HepG2 (cell line): Measurements from ENCODE around the gene SAPCD2. TPM values are rescaled to one million over a fixed set of nuclear protein-coding genes. Genes with fewer than 3 reads are reported as not detected.

Experiments
- ARNT ChIP-seq: fragments of 450-650 bp; IDR thresholded peaks from 2 replicates; pipeline ENCODE4 v1.6.1; 2017
- HNRNPL ChIP-seq: fragments of 200-400 bp; formaldehyde crosslinking; IDR thresholded peaks from 2 replicates; pipeline ENCODE4 v1.6.1; 2017; ENCODE audit warnings: mild to moderate bottlenecking, low read depth, low read length
- JUNB ChIP-seq: sonication (generic); formaldehyde crosslinking; IDR thresholded peaks from 2 replicates; pipeline ENCODE4 v1.8.0; 2022; ENCODE audit warnings: missing genetic modification reagents, mild to moderate bottlenecking, borderline replicate concordance
- NR2F1 ChIP-seq, 2 experiments: fragments of 450-650 bp in 1 of 2; formaldehyde crosslinking in 1 of 2; IDR thresholded peaks; 2 replicates each; pipeline versions ENCODE4 v1.5.0 to v1.6.1; 2016 to 2020; ENCODE audit warnings: mild to moderate bottlenecking in 1 of 2, missing compliant biosample characterization in 1 of 2, missing genetic modification reagents in 1 of 2, moderate library complexity in 1 of 2
- REL ChIP-seq: sonication (generic); formaldehyde crosslinking; conservative IDR thresholded peaks from 2 replicates; pipeline ENCODE4 v1.8.0; 2022; ENCODE audit warnings: mild to moderate bottlenecking, missing genetic modification reagents, moderate library complexity
- USF2 ChIP-seq, 2 experiments: sonication (generic) in 1 of 2; formaldehyde crosslinking in 1 of 2; IDR thresholded peaks; 2 replicates each; pipeline versions ENCODE4 v1.5.1 to v1.6.1; 2011 to 2020; ENCODE audit warnings: borderline replicate concordance in 1 of 2, low read depth in 1 of 2, low read length in 1 of 2, mild to moderate bottlenecking in 1 of 2, missing genetic modification reagents in 1 of 2, moderate library complexity in 1 of 2
- ZBTB43 ChIP-seq: sonication (generic); formaldehyde crosslinking; conservative IDR thresholded peaks from 2 replicates; pipeline ENCODE4 v1.4.0; 2020; ENCODE audit warnings: missing genetic modification reagents
- ZNF24 ChIP-seq: fragments of 450-650 bp; IDR thresholded peaks from 2 replicates; pipeline ENCODE4 v1.6.1; 2017; ENCODE audit warnings: antibody characterized with exemption, mild to moderate bottlenecking
- ZNF557 ChIP-seq: sonication (generic); formaldehyde crosslinking; IDR thresholded peaks from 2 replicates; pipeline ENCODE4 v1.4.0; 2020; ENCODE audit warnings: missing genetic modification reagents
- ZNF660 ChIP-seq: sonication (generic); formaldehyde crosslinking; IDR thresholded peaks from 2 replicates; pipeline ENCODE4 v1.5.1; 2020; ENCODE audit warnings: mild to moderate bottlenecking, low read depth, missing genetic modification reagents, borderline replicate concordance
- ZNF724P ChIP-seq: sonication (generic); formaldehyde crosslinking; IDR thresholded peaks from 2 replicates; pipeline ENCODE4 v1.8.0; 2022; ENCODE audit warnings: missing genetic modification reagents, borderline replicate concordance
- ZNF768 ChIP-seq: sonication (generic); formaldehyde crosslinking; IDR thresholded peaks from 2 replicates; pipeline ENCODE4 v1.4.0; 2020; ENCODE audit warnings: missing genetic modification reagents
- ZNF800 ChIP-seq: sonication (generic); formaldehyde crosslinking; IDR thresholded peaks from 2 replicates; pipeline ENCODE4 v1.4.0; 2020; ENCODE audit warnings: missing genetic modification reagents
- ZSCAN20 ChIP-seq: sonication (generic); formaldehyde crosslinking; IDR thresholded peaks from 2 replicates; pipeline ENCODE4 v1.4.0; 2020; ENCODE audit warnings: missing genetic modification reagents, mild to moderate bottlenecking, borderline replicate concordance
- polyA plus RNA-seq, 8 experiments: library from polyadenylated mRNA; depleted of rRNA in 3 of 8; stranded (reverse) in 7 of 8; unstranded in 1 of 8; fragments of >200 nt; fragmentation: Illumina TruSeq in 4 of 8; extraction: Trizol in 4 of 8; gene quantifications; 2 replicates each; pipeline versions ENCODE4 v1.2.1 to v1.2.3, GENCODE V29; 2011 to 2016; ENCODE audit warnings: low read depth in 4 of 8, missing spikeins in 1 of 8, mixed read lengths in 1 of 8; ENCODE audit not compliant: insufficient read depth in 1 of 8
- total RNA-seq, 5 experiments: library from RNA; depleted of rRNA; stranded (reverse); fragments of >200 nt; fragmentation: Illumina TruSeq; extraction: Trizol; gene quantifications; 2 replicates each; pipeline ENCODE4 v1.2.3, GENCODE V29; 2016; ENCODE audit warnings: low read depth in 1 of 5
- TF ChIP-seq, protein P1 (sequence below): sonication (generic); formaldehyde crosslinking; conservative IDR thresholded peaks from 2 replicates; pipeline ENCODE4 v1.5.0; 2020; ENCODE audit warnings: missing genetic modification reagents
- TF ChIP-seq, protein P2 (sequence below): sonication (generic); formaldehyde crosslinking; IDR thresholded peaks from 2 replicates; pipeline ENCODE4 v1.5.0; 2020; ENCODE audit warnings: mild to moderate bottlenecking, missing genetic modification reagents

Gene SAPCD2
- total and polyA plus RNA-seq, 2 of the 13 experiments (the other 11 are each of a cell fraction or from before 2014, with no cell fraction given): 21.9 to 42.8 TPM

- TF ChIP-seq, protein P1, sequence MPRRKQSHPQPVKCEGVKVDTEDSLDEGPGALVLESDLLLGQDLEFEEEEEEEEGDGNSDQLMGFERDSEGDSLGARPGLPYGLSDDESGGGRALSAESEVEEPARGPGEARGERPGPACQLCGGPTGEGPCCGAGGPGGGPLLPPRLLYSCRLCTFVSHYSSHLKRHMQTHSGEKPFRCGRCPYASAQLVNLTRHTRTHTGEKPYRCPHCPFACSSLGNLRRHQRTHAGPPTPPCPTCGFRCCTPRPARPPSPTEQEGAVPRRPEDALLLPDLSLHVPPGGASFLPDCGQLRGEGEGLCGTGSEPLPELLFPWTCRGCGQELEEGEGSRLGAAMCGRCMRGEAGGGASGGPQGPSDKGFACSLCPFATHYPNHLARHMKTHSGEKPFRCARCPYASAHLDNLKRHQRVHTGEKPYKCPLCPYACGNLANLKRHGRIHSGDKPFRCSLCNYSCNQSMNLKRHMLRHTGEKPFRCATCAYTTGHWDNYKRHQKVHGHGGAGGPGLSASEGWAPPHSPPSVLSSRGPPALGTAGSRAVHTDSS (CRISPR knock-in tag): no peak
- TF ChIP-seq ARNT (no peak), ZNF800 (CRISPR knock-in tag) (no peak), JUNB (CRISPR knock-in tag) (no peak), ZSCAN20 (CRISPR knock-in tag) (no peak), HNRNPL (peak; percentile 85; the same call in 1 of the 2 replicates), ZBTB43 (no peak), USF2 (IDR thresholded peaks at IDR 0.05; ENCODE audit: low read depth, low read length) (no peak), USF2 (CRISPR knock-in tag; IDR thresholded peaks at IDR 0.05; ENCODE audit: borderline replicate concordance) (no peak), NR2F1 (CRISPR knock-in tag; IDR thresholded peaks at IDR 0.05) (no peak), ZNF660 (no peak), ZNF724P (CRISPR knock-in tag) (no peak), ZNF24 (no peak), ZNF768 (CRISPR knock-in tag) (no peak), ZNF557 (CRISPR knock-in tag) (no peak), REL (CRISPR knock-in tag) (no peak)
- TF ChIP-seq, protein P2, sequence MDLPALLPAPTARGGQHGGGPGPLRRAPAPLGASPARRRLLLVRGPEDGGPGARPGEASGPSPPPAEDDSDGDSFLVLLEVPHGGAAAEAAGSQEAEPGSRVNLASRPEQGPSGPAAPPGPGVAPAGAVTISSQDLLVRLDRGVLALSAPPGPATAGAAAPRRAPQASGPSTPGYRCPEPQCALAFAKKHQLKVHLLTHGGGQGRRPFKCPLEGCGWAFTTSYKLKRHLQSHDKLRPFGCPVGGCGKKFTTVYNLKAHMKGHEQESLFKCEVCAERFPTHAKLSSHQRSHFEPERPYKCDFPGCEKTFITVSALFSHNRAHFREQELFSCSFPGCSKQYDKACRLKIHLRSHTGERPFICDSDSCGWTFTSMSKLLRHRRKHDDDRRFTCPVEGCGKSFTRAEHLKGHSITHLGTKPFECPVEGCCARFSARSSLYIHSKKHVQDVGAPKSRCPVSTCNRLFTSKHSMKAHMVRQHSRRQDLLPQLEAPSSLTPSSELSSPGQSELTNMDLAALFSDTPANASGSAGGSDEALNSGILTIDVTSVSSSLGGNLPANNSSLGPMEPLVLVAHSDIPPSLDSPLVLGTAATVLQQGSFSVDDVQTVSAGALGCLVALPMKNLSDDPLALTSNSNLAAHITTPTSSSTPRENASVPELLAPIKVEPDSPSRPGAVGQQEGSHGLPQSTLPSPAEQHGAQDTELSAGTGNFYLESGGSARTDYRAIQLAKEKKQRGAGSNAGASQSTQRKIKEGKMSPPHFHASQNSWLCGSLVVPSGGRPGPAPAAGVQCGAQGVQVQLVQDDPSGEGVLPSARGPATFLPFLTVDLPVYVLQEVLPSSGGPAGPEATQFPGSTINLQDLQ (CRISPR knock-in tag): no peak
These were observed 6.1 kb downstream of the SAPCD2 start (continued) for GRCh38 chr9:137064027-137064879.
